Measurements from ENCODE around the gene TADA2B.
"Not testable (repeated sequence)": the region's sequence is repeated elsewhere in the genome, so short reads cannot be mapped to it uniquely, and the experiment has no call there.

Gene TADA2B

GRCh38 chr4:7061815-7062214 is 18.6 kb downstream of the TADA2B start:
- DNase-seq = no peak

GRCh38 chr4:7062816-7063215 is 19.6 kb downstream of the TADA2B start:
- DNase-seq = no peak

- DNase-seq = no peak
Observed at GRCh38 chr4:7063362-7063761, 20.2 kb downstream of the TADA2B start.

DNA sequence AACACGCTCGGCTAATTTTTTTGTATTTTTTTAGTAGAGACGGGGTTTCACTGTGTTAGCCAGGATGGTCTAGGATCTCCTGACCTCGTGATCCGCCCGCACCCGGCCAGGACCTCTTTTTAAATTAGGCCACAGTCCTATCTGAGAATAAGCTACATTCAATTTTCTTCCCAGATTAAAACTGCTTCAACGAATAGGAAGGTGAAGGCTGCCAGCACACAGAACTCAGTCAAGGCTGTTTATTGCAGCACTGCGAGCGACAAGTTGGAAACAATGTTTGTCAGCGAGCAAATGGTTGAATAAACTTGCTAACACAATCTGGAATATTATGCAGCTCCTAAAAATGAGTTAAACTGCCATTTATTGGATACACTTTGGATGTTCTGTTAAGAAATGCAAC is 22.8 kb downstream of the TADA2B start:
- no peak for DNase-seq

GRCh38 chr4:7066493-7066892 is 23.3 kb downstream of the TADA2B start:
- peak; percentile 52 for DNase-seq

- DNase-seq = no peak
Observed at GRCh38 chr4:7067126-7067451, 23.9 kb downstream of the TADA2B start.

- peak; percentile 76 for DNase-seq
Observed at GRCh38 chr4:7067452-7068278, 24.5 kb downstream of the TADA2B start, which contains the start of gene GRPEL1. Gene GRPEL1, minus strand, starts transcription at chr4:7068064. Its CDS starts 32 bp downstream, at chr4:7068032.

DNA sequence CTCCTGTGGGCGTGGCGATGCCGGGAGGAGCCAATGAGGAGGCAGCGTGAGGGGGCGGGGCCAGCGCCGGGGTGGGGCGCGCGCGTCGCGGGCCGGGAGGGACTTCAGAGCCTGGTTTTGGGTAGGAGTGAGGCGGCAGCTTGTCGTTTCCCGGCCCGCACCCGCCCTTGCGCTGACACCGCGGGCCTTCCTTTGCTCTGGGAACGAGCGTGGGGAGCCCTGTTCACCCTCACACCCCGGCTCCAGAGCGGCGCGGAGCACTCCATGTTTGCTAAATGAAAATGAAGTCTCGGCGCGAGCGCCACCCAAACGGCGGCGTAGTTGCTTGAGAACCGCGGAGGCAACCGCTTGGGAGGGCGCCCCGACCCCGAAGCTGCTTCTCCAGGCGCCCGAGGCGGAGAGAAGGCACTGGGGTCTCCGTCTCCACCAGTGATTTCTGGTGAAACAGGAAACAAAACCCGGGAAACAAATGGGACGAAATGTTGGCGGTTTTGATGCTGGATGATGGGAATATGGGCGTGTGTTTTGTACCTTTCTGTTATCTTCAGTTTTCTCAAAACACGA is 25.2 kb downstream of the TADA2B start:
- DNase-seq = peak; percentile 100

DNA sequence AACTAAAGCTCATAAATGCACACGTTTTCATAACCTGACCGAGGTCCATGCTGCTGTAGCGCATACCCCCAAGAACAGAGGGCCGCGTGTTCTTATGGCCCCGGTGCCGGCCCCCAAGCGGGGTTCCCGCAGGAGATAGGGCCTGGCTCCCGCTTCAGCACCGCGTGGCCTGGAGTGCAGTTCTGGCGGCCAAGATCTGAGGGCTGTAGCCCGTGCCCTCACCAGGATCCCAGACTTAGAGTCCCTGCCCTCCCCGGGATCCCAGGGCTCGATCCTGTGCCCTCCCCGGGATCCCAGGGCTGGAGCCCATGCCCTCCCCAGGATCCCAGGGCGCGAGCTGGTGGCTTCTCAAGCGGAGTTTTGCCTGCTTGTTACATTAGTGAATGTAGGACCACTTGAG is 25.7 kb downstream of the TADA2B start:
- DNase-seq = no peak

- DNase-seq = peak; percentile 94
Observed at GRCh38 chr4:7070729-7071511, 27.7 kb downstream of the TADA2B start.

DNA sequence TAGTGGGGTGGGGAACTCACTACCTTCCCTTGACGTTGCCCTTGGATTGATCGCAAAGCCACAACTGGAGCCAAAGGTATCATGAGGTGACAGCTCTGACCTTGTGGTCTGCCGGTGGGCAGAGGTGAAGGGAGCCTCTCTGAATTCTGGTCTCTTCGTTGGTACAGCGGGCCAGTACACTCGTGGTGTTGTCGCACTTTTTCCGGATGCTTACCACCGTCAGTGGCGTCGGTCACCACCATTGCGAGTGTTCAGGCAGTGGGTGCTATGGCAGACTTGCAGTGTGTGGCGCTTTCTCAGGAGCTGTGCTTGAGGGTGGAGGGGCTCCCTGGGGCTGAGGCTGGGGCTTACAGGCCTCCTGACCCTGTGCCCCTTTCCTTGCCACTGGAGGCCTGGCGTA is 29.9 kb downstream of the TADA2B start:
- no peak for DNase-seq

GRCh38 chr4:7073526-7074390 is 30.6 kb downstream of the TADA2B start:
- no peak for DNase-seq

GRCh38 chr4:7074426-7074825 is 31.3 kb downstream of the TADA2B start:
- DNase-seq = no peak

- DNase-seq = no peak
Observed at GRCh38 chr4:7075962-7076695, 33.0 kb downstream of the TADA2B start.

DNA sequence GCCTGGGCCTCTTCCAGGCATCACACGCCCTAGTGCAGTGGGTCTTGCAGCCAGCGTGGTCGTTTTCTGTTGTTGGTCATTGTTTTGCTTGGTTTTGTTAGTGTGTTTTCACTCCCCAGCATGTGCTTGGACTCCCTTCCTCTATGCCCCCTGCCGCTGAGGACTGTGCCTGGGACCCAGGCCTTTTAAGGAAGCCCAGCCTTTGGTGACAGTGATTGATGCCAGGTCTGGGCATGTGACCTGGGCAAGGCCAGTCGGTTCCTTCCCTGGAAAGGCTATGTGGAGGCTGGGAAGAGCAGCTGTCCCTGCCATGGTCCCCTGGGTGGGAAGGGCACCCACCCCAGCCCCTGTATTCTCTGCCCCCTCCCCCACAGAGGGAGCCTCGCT is 33.5 kb downstream of the TADA2B start:
- DNase-seq = no peak

- DNase-seq = no peak
Observed at GRCh38 chr4:7077371-7077770, 34.2 kb downstream of the TADA2B start.

DNA sequence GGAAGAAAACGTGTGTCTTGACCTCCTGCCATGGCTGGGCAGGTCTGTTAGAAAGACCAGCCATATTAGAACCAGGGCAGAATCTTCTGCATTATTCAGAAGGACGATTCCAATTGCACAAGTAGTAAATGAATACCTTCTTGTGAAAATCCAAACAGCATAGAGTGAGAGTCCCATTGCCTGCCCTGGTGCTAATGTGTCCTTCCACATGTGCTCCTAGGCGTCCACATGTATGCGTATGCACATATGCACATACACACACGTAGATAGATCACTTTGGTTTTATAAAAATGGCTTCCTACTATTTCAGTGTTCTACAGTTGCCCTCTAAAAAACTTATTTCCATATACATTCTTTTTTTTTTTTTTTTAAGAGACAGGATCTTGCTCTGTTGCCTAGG is 34.9 kb downstream of the TADA2B start:
- no peak for DNase-seq

GRCh38 chr4:7079483-7079882 is 36.3 kb downstream of the TADA2B start:
- DNase-seq = not testable (repeated sequence)

DNA sequence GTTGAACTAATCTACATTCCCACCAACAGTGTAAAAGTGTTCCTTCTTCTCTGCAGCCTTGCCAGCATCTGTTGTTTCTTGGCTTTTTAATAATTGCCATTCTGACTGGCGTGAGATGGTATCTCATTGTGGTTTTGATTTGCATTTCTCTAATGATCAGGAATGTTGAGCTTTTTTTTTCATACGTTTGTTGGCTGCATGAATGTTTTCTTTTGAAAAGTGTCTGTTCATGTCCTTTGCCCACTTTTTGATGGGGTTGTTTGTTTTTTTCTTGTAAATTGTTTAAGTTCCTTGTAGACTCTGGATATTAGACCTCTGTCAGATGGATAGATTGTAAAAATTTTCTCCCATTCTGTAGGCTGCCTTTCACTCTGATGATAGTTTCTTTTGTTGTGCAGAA is 36.7 kb downstream of the TADA2B start:
- not testable (repeated sequence) for DNase-seq

- DNase-seq = no peak
Observed at GRCh38 chr4:7083597-7084563, 40.7 kb downstream of the TADA2B start.

DNA sequence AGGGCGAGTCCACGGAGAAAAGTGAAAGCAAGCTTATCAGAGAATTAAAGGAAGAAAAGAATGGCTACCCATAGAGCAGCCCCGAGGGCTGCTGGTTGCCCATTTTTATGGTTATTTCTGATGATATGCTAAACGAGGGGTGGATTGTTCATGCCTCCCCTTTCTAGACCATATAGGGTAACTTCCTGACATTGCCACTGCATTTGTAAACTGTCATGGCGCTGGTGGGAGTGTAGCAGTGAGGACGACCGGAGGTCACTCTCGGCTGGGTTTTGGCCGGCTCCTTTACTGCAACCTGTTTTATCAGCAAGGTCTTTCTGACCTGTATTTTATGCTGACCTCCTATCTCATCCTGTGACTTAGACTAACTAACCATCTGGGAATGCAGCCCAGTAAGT is 41.4 kb downstream of the TADA2B start:
- DNase-seq = not testable (repeated sequence)
